ENCODE data around the gene NINJ2.
"Not testable (repeated sequence)": the region's sequence is repeated elsewhere in the genome, so short reads cannot be mapped to it uniquely, and the experiment has no call there.

NINJ2 gene, protein sequence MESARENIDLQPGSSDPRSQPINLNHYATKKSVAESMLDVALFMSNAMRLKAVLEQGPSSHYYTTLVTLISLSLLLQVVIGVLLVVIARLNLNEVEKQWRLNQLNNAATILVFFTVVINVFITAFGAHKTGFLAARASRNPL

DNA sequence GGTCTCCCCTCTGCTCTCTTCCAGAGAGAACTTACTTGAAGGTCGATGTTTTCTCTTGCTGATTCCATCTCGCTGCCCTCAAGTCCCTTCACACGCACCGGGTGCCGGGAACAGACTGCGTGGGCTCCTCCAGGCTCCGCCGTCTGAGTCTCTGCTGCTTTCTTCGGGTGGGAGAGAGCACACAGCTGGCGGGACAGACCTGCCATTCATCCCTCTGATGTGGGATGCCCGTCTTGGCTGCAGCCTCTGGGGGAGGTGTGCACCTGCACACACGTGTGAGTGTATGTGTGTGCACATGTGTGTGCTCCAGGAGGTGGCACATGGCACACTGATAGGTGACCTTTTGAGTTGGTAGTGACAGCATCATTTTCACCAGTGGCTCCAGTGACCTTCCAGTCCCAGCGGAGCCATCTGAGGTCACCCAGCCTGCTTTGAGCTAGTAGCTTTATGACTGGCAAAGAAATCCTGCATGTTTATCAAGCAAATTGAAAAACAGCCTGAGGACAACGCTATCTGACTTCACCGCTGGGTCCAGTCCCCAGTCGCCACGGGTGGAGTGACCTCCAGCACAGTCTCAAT, at the start of gene NINJ2:
Gene NINJ2 (minus strand): TSS at position 153 of the 579 bp plus-strand sequence. CDS start 85 bp downstream, at position 68.
- H3K27me3 Mint-ChIP-seq: no peaks in the 10 kb centered on the region
- H3K9me3 Mint-ChIP-seq (ENCODE audit: low read depth): no peaks in the 10 kb centered on the region
- peak within 1 kb of the TSS; percentile 76 for H3K4me3 Mint-ChIP-seq
- peaks cover 56% of the 10 kb centered on the region for H3K4me1 Mint-ChIP-seq (ENCODE audit: low read depth)
- H3K27ac Mint-ChIP-seq: peak within 1 kb of the TSS; percentile 77
- H3K36me3 Mint-ChIP-seq: no peaks in the 10 kb centered on the region

DNA sequence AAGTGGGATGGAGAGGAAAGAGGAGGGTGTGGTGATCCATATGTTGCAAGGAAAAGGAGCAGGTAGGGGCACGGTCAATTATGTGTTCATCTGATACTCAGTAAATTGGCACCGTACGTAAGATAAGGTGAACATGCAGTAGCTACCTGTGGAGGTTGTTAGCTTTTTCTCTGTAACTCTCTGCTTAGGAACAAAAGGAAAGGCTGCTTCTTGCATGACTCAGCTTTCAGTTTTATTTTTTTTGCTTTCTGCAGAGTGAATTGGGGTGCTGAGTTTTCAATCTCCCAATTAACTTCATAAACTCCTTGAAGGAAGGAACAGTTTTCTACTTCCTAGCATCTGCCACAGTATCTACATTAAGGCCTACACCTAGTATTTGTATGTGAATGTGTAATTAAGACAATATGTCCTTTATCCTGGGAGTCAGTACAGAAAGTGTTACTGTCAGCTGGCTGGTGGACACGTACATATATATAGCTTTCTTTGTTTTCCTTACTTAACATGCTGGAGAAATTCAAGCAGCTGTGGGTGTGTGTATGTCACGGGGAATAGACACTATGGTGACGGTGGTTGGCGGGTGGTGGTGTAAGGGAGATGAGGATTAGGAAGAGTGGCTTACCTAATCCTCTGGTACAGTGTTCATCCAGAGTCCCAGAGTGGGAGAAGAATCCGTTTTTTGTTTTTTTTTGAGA, 49.1 kb upstream of the NINJ2 start:
- Mint-ChIP-seq H3K9me3 (ENCODE audit: low read depth) (no peaks in the 10 kb centered on the region), H3K4me3 (no peak overlapping the region)

DNA sequence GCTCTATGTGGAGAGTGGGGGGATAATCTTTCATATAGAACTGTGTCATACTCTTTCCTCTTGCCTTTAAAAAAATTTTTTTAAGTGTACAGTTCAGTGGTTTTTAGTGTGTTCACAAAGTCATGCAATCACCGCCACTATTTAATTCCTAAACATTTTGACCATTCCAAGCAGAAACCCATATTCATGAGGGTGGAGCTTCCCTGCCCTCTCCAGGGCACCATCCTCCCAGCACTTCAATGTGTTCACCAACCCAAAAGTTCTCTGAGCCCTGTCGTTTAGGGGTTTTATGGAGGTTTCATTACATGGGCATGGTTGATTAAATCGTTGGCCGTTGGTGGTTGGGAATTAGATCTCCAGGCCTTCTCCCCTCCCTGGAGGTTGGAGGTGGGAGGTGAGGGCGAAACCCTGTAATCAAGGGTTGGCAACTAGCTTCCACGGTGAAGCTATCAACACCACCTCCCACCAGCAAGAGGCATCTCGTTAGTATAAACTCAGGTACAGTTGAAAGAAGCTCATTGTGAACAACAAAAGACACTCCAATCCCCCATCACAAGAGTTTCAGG, 46.3 kb upstream of the NINJ2 start:
- Mint-ChIP-seq H3K36me3 (no peaks in the 10 kb centered on the region), H3K4me1 (ENCODE audit: low read depth) (peaks cover 22% of the 10 kb centered on the region), H3K9me3 (ENCODE audit: low read depth) (no peaks in the 10 kb centered on the region)

More for the DNA sequence above, 49.1 kb upstream of the NINJ2 start:
- H3K4me1 Mint-ChIP-seq (ENCODE audit: low read depth): peaks cover 33% of the 10 kb centered on the region
- H3K36me3 Mint-ChIP-seq: no peaks in the 10 kb centered on the region
- H3K27me3 Mint-ChIP-seq: no peaks in the 10 kb centered on the region
- H3K27ac Mint-ChIP-seq: peak overlapping the region; percentile 4

DNA sequence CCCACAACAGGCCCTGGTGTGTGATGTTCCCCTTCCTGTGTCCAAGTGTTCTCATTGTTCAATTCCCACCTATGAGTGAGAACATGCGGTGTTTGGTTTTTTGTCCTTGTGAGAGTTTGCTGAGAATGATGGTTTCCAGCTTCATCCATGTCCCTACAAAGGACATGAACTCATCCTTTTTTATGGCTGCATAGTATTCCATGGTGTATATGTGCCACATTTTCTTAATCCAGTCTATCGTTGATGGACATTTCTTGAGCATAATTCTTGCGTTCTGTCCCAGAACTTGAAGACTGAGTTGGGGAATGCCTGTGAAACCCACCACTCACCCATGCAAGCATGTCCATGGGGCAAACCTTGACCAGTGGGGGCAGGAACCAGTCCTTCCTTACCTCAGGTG, 44.8 kb upstream of the NINJ2 start:
- not testable (repeated sequence) for H3K4me3 Mint-ChIP-seq; H3K27ac Mint-ChIP-seq; H3K9me3 Mint-ChIP-seq (ENCODE audit: low read depth); H3K36me3 Mint-ChIP-seq; H3K27me3 Mint-ChIP-seq
- H3K4me1 Mint-ChIP-seq (ENCODE audit: low read depth): peaks cover 16% of the 10 kb centered on the region

More for the DNA sequence above, 46.3 kb upstream of the NINJ2 start:
- H3K27me3 Mint-ChIP-seq: no peaks in the 10 kb centered on the region
- no peak overlapping the region for H3K27ac Mint-ChIP-seq
- no peak overlapping the region for H3K4me3 Mint-ChIP-seq

DNA sequence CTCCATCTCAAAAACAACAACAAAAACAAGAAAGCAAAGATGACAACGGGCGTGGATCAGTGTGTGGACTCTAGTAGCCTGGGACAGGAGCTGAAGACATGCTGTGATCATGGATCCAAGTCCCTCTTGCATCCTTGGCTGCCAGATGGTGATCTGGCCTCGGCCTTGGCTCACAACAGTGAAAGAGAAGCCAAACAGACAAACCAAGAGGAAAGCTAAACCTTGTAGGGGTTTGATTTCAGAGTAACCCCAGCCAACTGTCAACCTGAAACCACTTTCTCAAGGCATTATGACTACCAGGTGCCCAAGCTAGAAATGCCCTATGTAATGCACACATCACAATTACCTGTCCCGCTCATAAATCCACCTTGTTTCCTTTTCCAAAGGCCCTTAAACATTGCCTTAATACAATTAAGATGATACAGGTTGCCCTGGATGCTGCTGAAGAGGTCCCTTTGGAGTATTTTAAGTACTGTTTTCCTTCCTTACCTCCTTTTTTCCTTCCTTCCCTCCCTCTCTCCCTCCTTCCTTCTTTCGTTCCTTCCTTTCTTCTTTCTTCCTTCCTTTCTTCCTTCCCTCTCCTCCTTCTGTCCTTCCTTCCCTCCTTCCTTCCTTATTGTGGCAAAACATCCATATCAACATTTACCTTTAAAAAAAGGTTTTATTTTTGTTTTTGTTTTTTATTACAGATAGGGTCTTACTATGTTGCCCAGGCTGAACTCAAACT, 41.4 kb upstream of the NINJ2 start:
- no peaks in the 10 kb centered on the region for H3K36me3 Mint-ChIP-seq
- no peaks in the 10 kb centered on the region for H3K27me3 Mint-ChIP-seq
- H3K4me1 Mint-ChIP-seq (ENCODE audit: low read depth): peaks cover 16% of the 10 kb centered on the region
- no peaks in the 10 kb centered on the region for H3K9me3 Mint-ChIP-seq (ENCODE audit: low read depth)
- H3K27ac Mint-ChIP-seq: no peak overlapping the region
- H3K4me3 Mint-ChIP-seq: no peak overlapping the region

DNA sequence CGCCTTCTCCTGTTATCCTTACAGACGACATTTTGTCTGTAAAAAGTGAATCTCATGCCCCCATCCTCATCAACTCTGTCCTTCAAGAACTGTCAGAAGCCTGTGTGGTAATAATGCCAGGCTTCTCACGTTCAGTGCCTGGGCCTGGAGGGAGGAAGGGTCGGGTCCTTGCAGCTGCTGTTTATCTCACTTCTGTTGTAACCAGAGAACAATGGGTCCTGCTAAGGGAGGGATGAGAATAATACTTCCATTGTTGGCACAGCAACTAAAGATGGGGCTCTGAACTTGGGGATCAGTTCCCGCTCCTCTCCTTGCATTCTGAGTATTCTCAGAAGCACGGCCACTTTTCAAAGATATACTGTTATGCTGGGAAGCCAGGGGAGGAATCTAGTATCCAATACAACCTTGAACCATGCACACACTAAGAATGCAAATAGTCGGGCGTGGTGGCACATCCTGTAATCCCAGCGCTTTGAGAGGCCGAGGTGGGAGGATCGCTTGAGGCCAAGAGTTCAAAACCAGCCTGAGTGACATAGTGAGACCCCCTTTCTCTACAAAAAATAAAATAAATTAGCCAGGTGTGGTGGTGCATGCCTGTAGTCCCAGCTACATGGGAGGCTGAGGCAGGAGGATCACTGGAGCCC, 38.8 kb upstream of the NINJ2 start:
- Mint-ChIP-seq H3K36me3 (peaks cover 4% of the 10 kb centered on the region), H3K4me3 (no peak overlapping the region), H3K27me3 (no peaks in the 10 kb centered on the region), H3K27ac (no peak overlapping the region), H3K4me1 (ENCODE audit: low read depth) (peaks cover 28% of the 10 kb centered on the region), H3K9me3 (ENCODE audit: low read depth) (no peaks in the 10 kb centered on the region)

DNA sequence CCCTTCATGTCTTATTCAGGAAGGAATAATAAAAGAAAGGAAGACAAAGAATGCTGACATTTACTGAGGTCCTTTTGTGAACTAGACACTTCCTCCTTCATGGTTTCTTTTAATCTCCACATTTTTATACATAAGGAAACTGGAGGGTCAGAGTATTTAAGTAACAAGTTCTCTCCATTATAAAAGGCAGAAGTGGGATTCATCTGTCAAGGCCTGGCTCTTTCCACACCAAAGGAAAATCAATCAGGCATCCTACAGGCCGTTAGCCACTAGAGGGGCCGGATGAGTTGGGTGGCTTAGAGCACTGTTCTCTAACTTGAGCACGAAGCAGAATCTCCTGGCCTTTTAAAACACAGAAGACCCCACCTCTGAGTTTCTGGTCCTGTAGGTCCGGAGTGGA, 36.8 kb upstream of the NINJ2 start:
- Mint-ChIP-seq H3K27ac (no peak overlapping the region), H3K4me3 (no peak overlapping the region), H3K36me3 (peaks cover 4% of the 10 kb centered on the region), H3K4me1 (ENCODE audit: low read depth) (peaks cover 43% of the 10 kb centered on the region), H3K27me3 (no peaks in the 10 kb centered on the region), H3K9me3 (ENCODE audit: low read depth) (no peaks in the 10 kb centered on the region)

DNA sequence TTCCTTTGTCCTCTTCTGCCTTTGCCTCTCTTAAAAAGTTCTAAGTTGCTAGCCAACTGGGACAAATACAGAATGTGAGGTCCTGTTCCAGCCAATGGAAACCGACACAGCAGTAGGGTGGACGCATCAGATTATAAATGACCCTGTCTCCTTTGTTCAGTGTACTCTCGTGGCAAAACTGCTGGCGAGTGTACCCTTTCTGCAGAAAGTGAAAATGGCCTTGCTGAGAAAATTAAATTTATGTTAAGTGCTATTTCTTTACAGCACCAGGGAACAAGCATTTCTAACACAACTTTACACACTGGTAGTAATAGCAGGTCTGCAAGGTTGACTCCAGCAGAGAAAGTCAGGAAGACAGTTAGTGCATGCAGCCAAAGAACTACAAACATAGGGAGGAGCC, 35.0 kb upstream of the NINJ2 start:
- not testable (repeated sequence) for H3K27ac Mint-ChIP-seq, H3K36me3 Mint-ChIP-seq
- H3K4me3 Mint-ChIP-seq: peak overlapping the region; percentile 10

DNA sequence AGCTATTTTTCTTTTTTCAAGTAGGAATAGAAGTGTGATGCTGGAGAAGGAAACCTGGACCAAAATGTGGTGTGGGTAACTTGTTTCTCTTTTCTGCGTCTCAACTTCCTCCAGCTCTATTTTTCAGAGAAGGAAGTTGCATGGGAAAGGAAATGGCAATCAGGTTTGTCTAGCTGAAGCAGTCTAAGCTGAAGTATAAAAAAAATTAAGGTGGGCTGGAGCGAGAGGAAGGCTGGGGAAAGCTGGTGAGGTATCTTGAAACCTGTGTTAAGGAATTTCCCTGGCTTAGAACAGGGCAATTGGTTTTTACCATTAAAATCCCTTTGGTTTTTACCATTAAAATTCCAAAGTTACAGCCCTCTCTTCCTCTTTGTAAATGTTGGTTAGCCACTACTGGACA, 34.2 kb upstream of the NINJ2 start:
- Mint-ChIP-seq H3K9me3 (ENCODE audit: low read depth) (no peaks in the 10 kb centered on the region), H3K36me3 (peaks cover 4% of the 10 kb centered on the region), H3K4me3 (peak overlapping the region; percentile 10), H3K4me1 (ENCODE audit: low read depth) (peaks cover 42% of the 10 kb centered on the region), H3K27ac (peak overlapping the region; percentile 73), H3K27me3 (no peaks in the 10 kb centered on the region)

More for the DNA sequence above, 35.0 kb upstream of the NINJ2 start:
- H3K4me1 Mint-ChIP-seq (ENCODE audit: low read depth): peaks cover 44% of the 10 kb centered on the region
- not testable (repeated sequence) for H3K9me3 Mint-ChIP-seq (ENCODE audit: low read depth); H3K27me3 Mint-ChIP-seq

DNA sequence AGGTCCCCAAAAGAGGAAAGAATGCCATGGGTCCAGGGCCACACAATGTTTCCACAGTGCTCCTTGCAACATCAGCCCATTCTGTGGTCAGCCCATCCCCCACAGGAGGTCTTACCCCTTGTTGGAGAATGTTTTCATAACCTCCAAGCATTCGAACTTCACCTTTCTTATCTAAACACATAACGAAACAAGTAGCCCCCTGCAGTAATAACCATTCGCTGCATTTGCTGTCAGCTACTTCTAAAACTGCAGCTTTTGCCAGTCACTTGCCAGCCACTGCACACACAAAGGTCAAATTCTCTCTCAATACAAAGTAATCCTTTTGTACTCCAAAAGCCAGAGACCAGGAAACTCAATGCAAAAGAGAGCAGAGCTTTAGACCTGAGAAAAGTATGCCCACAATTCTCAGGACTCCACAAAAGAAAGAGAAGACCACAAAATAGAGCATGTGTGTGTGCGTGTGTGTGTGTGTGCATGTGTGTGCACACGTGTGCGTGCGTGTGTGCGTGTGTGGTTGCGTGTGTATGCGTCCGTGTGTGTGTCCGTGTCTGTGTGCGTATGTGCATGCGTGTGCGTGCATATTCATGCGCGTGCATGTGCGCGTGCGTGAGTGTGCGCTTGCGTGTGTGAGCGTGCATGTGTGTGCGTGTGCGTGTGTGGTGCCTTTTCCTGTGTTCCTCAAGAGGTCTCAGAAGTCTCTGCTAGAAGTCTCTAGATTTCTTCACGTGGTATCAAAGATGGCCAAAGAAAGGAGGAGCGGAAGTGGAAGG, 31.7 kb upstream of the NINJ2 start:
- Mint-ChIP-seq H3K9me3 (ENCODE audit: low read depth) (no peaks in the 10 kb centered on the region), H3K4me3 (no peak overlapping the region), H3K27me3 (no peaks in the 10 kb centered on the region), H3K4me1 (ENCODE audit: low read depth) (peaks cover 34% of the 10 kb centered on the region), H3K27ac (no peak overlapping the region), H3K36me3 (peaks cover 4% of the 10 kb centered on the region)

DNA sequence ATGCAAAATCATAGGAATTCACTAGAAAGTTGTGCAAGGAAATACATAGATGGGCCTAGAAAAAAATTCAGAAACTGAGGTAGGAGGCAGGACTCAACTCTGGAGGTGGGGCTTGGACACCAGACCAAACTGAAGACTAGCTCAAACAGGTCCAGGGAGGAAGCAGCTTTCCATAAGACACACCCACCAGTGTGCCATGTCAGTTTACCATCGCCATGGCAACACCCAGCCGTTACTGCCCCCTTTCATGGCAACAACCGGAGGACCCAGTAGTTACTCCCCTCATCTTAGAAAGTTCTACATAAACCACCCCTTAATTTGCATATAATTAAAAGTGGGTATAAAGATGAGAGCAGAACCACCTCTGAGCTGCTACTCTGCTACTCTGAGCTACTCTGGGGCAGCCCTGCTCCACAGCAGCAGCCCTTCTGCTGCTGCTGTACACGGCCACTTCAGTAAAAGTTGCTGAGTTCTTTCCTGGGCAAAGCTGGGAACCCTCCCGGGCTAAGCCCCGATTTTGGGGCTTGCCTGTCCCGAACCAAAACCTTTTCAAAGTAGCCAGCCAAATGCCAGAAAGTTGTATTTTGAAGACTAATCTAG, 30.8 kb upstream of the NINJ2 start:
- H3K4me1 Mint-ChIP-seq (ENCODE audit: low read depth): peaks cover 30% of the 10 kb centered on the region
- H3K4me3 Mint-ChIP-seq: no peak overlapping the region
- no peak overlapping the region for H3K27ac Mint-ChIP-seq
- H3K27me3 Mint-ChIP-seq: no peaks in the 10 kb centered on the region
- H3K36me3 Mint-ChIP-seq: peaks cover 4% of the 10 kb centered on the region
- no peaks in the 10 kb centered on the region for H3K9me3 Mint-ChIP-seq (ENCODE audit: low read depth)

DNA sequence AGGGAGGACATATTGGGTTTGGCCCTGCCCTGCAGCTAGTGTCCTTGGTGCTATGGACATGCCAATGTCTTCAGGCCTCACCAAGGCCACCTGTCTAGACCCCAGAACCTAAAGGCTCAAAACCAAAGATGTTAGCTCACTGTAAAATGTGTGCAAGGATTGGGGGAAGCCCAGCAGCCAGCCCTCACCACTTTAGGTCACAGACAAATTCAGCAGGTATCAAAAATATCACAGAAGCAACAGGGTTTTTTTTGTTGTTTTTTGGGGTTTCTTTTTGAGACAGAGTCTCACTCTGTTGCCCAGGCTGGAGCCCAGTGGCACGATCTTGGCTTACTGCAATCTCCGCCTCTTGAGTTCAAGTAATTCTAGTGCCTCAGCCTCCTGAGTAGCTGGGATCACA, 29.0 kb upstream of the NINJ2 start:
- Mint-ChIP-seq H3K27me3 (no peaks in the 10 kb centered on the region), H3K9me3 (ENCODE audit: low read depth) (no peaks in the 10 kb centered on the region), H3K27ac (no peak overlapping the region)

DNA sequence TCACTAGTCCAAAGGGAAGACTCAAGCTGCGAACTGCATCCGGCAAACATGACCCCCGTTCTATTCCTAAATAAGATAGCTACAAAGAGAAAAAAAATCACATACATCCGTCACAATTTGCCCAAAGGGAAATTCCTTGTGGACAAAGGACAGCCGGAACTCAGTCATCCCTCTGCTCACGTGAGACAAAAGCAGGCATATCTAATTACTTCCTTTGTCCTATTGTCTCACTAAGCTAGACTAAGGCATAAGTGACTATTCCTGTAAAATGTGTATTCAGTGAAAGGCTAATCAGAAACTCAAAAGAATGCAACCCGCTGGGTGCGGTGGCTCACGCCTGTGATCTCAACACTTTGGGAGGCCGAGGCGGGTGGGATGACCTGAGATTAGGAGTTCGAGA, 27.2 kb upstream of the NINJ2 start:
- no peaks in the 10 kb centered on the region for H3K36me3 Mint-ChIP-seq
- H3K27me3 Mint-ChIP-seq: no peaks in the 10 kb centered on the region
- H3K4me1 Mint-ChIP-seq (ENCODE audit: low read depth): peaks cover 28% of the 10 kb centered on the region
- no peak overlapping the region for H3K4me3 Mint-ChIP-seq
- no peak overlapping the region for H3K27ac Mint-ChIP-seq
- H3K9me3 Mint-ChIP-seq (ENCODE audit: low read depth): no peaks in the 10 kb centered on the region

More for the DNA sequence above, 29.0 kb upstream of the NINJ2 start:
- Mint-ChIP-seq H3K4me1 (ENCODE audit: low read depth) (peaks cover 27% of the 10 kb centered on the region), H3K36me3 (peaks cover under 1% of the 10 kb centered on the region), H3K4me3 (no peak overlapping the region)

DNA sequence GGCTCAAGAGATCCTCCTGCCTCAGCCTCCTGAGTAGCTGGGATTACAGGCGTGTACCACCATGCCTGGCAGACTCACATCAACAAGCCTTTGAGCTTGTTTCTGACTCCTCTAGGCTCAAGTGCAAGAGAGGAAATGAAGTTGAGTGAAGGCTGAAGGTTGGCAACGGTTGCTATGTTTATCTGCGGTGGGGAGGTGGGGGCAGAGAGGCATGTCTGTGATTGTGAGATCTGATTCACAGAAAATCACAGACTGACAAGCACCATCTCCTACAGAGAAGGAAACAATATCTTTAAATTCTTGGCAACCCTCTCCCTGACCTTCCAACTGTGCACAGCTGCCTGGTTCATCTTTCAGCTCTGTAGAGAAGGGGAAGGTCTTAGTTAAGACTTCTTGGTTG, 22.1 kb upstream of the NINJ2 start:
- Mint-ChIP-seq H3K4me1 (ENCODE audit: low read depth) (peaks cover 43% of the 10 kb centered on the region), H3K36me3 (no peaks in the 10 kb centered on the region), H3K4me3 (peak overlapping the region; percentile 17), H3K27me3 (no peaks in the 10 kb centered on the region), H3K9me3 (ENCODE audit: low read depth) (no peaks in the 10 kb centered on the region), H3K27ac (peak overlapping the region; percentile 81)
